ENCODE results near the gene NCK1. TPM values are rescaled to one million over a fixed set of nuclear protein-coding genes. Genes with fewer than 3 reads are reported as not detected.
A peak's percentile ranks its signal among the peaks of the same experiment; 100 is the strongest.

NCK1 gene
- total RNA-seq, 2 experiments from 2014 or later, result 30.4 to 31.9 TPM

DNA sequence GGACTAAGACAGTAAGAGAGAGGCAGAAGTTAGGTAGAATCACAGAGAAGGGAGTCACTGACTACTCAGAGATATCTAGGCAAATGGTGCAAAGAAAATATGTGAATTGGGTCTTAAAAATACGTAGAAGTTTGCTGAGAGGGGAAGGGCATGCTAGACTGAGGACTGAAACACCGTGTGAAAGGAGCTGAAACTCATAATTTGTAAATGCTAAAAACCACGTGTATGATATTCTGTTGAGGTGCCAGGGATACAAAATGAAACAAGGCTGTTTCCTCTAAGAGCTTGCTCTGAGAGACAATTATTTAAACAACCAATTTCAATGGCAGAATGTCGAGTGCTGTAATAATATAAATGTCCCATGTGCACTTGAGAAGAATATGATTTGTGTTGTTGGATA lies 47.2 kb downstream of the NCK1 start:
- H3K9me3 Mint-ChIP-seq (ENCODE audit: low read depth), result peaks cover 8% of the 10 kb centered on the region
- H3K27me3 Mint-ChIP-seq, result no peaks in the 10 kb centered on the region
- CTCF ChIA-PET, result interaction anchor here (0.6 to 0.9 kb wide), 2 partner anchors 10 to 207 kb away, joined by 3 read pairs; no protein-coding TSS in a partner anchor
- peaks cover 70% of the 10 kb centered on the region for H3K4me1 Mint-ChIP-seq
- DNase-seq (no peak), ATAC-seq (peak; percentile 26)
- intact Hi-C loops (cut with DNase I, micrococcal nuclease), result no loop called here
- POLR2A ChIA-PET, result no interaction called here
- peaks cover 41% of the 10 kb centered on the region for H3K36me3 Mint-ChIP-seq (ENCODE audit: low read depth)
- H3K4me3 Mint-ChIP-seq, result no peak overlapping the region
- peak overlapping the region; percentile 32 for H3K27ac Mint-ChIP-seq

DNA sequence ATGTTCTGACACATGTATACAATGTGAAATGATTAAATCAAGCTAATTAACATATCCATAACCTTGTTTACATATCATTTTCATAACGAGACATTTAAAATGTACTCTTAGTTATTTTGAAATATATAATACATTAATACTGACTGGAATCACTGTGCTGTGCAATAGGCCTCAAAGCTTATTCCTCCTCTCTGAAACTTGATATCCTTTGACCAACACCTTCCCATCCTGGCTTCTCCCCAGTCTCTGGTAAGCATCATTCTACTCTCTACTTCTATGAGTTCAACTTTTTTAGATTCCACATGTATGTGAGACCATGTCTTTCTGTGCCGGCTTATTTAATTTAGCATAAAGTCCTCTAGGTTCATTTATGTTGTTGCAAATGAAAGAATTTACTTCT lies 48.7 kb downstream of the NCK1 start:
- Mint-ChIP-seq H3K4me3 (no peak overlapping the region), H3K27ac (no peak overlapping the region), H3K9me3 (ENCODE audit: low read depth) (peaks cover 6% of the 10 kb centered on the region), H3K27me3 (no peaks in the 10 kb centered on the region), H3K36me3 (ENCODE audit: low read depth) (peaks cover 31% of the 10 kb centered on the region), H3K4me1 (peaks cover 82% of the 10 kb centered on the region)
- no peak for ATAC-seq
- POLR2A ChIA-PET, result no interaction called here
- intact Hi-C loops (cut with DNase I, micrococcal nuclease), result no loop called here
- no peak for DNase-seq
- CTCF ChIA-PET, result interaction anchor here (0.9 to 1.0 kb wide), 2 partner anchors 14 to 106 kb away, joined by 3 to 4 read pairs; no protein-coding TSS in a partner anchor

DNA sequence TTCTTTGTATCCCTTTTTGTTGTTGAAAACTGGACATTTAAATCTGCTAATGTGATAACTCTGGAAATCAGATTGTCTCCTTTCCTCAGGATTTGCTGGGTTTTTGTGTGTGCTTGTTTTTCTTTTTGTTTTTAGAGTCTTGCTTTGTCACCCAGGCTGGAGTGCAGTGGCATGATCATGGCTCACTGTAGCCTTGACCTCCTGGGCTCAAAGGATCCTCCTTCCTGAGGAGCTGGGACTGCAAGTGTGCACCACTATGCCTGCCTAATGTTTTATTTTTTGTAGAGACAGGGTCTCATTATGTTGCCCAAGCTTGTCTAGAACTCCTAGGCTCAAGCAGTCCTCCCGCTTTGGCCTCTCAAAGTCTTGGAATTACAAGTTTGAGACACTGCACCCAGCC lies 51.2 kb downstream of the NCK1 start:
- intact Hi-C loops (cut with DNase I, micrococcal nuclease), result no loop called here
- POLR2A ChIA-PET, result no interaction called here
- DNase-seq, result no peak
- H3K27ac Mint-ChIP-seq, result no peak overlapping the region
- ATAC-seq, result no peak
- H3K9me3 Mint-ChIP-seq (ENCODE audit: low read depth), result peaks cover 6% of the 10 kb centered on the region
- H3K36me3 Mint-ChIP-seq (ENCODE audit: low read depth), result peaks cover 27% of the 10 kb centered on the region
- no peaks in the 10 kb centered on the region for H3K27me3 Mint-ChIP-seq
- CTCF ChIA-PET, result interaction anchor here (1.2 kb wide), 1 partner anchor 53 kb away, joined by 3 read pairs; no protein-coding TSS in a partner anchor
- peaks cover 83% of the 10 kb centered on the region for H3K4me1 Mint-ChIP-seq
- H3K4me3 Mint-ChIP-seq, result no peak overlapping the region

DNA sequence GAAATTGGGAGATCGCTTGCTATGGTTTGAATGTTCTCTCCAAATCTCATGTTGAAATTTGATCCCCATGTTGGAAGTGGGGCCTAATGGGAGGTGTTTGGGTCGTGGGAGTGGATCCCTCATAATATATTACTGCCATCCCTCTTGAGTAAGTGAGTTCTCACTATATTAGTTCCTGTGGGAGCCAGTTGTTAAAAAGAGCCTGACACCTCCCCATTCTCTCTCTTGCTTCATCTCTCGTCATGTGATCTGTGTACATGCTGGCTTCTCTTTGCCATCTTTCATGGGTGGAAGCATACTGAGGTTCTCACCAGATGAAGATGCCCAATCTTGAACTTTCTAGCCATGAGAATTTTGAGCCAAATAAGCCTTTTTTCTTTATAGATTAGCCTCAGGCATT lies 52.7 kb downstream of the NCK1 start:
- Mint-ChIP-seq H3K36me3 (ENCODE audit: low read depth) (peaks cover 27% of the 10 kb centered on the region), H3K9me3 (ENCODE audit: low read depth) (peaks cover 6% of the 10 kb centered on the region), H3K4me1 (peaks cover 81% of the 10 kb centered on the region), H3K4me3 (no peak overlapping the region), H3K27ac (no peak overlapping the region), H3K27me3 (no peaks in the 10 kb centered on the region)
- ChIA-PET CTCF (interaction anchor here (0.8 kb wide), 1 partner anchor 93 kb away, joined by 4 read pairs; no protein-coding TSS in a partner anchor), POLR2A (no interaction called here)
- intact Hi-C loops (cut with DNase I, micrococcal nuclease), result loop anchor here (5.0 kb wide), 1 partner anchor 52 kb away; the partner anchor contains the start of gene NCK1 (in 2 of the 2)
- DNase-seq (no peak), ATAC-seq (no peak)

DNA sequence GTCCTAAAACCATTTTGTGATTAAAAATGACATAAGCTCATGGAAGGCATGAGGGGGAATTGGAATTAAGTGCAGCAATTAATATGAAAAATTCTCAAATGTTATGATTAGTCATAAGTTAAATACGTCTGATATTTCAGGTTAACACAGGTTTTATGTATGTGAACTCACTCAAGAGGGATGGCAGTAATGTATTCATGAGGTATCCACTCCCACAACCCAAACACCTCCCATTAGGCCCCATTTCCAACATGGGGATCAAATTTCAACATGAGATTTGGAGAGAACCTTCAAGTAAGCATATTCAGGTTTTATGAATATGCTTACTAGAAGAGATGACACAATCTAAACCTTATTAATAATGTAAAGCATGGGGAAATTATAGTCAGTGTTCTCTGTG lies 54.2 kb downstream of the NCK1 start:
- Mint-ChIP-seq H3K36me3 (ENCODE audit: low read depth) (peaks cover 25% of the 10 kb centered on the region), H3K27ac (no peak overlapping the region), H3K9me3 (ENCODE audit: low read depth) (peaks cover 7% of the 10 kb centered on the region), H3K4me3 (no peak overlapping the region), H3K27me3 (no peaks in the 10 kb centered on the region), H3K4me1 (peaks cover 81% of the 10 kb centered on the region)
- DNase-seq, result no peak
- CTCF ChIA-PET, result no interaction called here
- no peak for ATAC-seq
- POLR2A ChIA-PET, result no interaction called here
- intact Hi-C loops (cut with DNase I, micrococcal nuclease), result loop anchor here (5.0 kb wide), 1 partner anchor 54 kb away; the partner anchor contains the start of gene NCK1 (in 2 of the 2)

DNA sequence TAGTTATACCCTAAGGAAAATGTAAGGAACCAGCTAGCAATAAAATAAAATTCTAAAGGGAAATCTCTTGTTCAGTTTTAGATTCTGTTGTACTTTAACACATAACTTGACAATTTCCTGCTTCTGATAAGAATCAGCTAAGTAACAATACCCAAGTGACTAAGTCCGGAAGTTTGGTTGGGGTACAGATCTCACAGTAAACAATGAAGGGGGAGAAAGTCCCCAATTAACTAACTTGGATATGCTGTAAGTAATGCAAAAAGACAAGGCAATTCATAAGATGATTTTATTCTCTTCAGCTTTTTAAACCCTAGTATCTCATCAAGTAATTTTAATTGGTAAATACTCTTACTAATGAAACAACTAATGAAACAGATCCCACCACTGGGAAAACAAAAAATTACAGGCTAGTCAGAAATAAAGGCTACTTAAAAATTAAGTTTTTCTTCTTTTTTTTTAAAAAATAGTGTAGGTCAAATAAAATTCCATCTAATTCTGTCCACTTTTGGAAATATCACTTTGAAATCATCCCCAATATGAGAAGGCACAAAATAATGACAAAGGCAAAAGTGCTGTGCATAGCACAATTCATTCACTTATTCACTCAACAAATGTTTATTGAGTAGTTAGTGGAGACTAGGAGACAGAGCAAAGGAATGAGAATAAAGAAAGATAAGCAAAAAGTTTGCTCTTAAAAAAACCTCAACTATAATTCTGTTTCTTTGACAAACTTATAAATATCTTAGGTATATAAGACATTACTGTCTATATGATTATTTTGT lies 58.0 kb downstream of the NCK1 start:
- Mint-ChIP-seq H3K4me1 (peaks cover 78% of the 10 kb centered on the region), H3K27me3 (no peaks in the 10 kb centered on the region), H3K27ac (peak overlapping the region; percentile 57), H3K36me3 (ENCODE audit: low read depth) (peaks cover 9% of the 10 kb centered on the region), H3K4me3 (no peak overlapping the region), H3K9me3 (ENCODE audit: low read depth) (peaks cover 5% of the 10 kb centered on the region)
- POLR2A ChIA-PET, result interaction anchor here (0.7 kb wide), 1 partner anchor 22 kb away, joined by 3 read pairs; no protein-coding TSS in a partner anchor
- ATAC-seq, result peak; percentile 83
- intact Hi-C loops (cut with DNase I, micrococcal nuclease), result loop anchor here (5.0 kb wide), 1 partner anchor 58 kb away; the partner anchor contains the start of gene NCK1 (in 2 of the 2)
- CTCF ChIA-PET, result interaction anchor here (0.6 to 1.0 kb wide), 4 partner anchors 10 to 193 kb away, joined by 3 read pairs; no protein-coding TSS in a partner anchor
- DNase-seq, result no peak

DNA sequence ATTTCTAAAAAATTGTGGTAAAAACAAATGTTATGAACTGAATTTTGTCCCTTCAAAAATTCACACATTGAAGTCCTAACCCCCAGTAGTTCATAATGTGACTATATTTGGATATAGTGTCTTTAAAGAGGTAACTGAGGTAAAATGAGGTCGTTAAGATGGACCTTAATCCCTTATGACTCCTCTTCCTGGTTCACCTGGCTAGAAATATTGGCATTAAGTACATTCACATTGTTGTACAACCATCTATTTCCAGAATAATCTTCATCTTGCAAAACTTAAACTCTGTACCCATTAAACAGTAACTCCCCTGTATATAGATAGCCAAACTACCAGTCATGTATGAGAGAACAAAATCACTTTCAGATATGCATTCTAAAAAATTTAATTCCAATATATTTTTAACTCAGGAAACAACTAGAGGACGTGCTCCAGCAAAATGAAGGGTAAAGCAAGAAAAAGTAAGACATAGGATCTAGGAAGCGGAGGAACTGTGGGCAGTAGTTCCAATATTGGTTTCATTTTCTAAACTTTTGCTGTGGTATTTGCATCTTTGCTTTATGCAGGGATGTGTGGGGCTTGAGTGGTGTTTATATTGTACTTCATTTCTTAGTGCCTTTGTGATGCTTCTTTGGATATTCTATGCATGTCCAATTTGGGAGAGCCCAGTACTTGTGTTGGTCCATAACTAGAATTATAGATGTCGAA lies 59.0 kb downstream of the NCK1 start:
- Mint-ChIP-seq H3K4me1 (peaks cover 75% of the 10 kb centered on the region), H3K27me3 (no peaks in the 10 kb centered on the region), H3K9me3 (ENCODE audit: low read depth) (peaks cover 5% of the 10 kb centered on the region), H3K4me3 (peak overlapping the region; percentile 32), H3K27ac (peak overlapping the region; percentile 56), H3K36me3 (ENCODE audit: low read depth) (peaks cover 9% of the 10 kb centered on the region)
- intact Hi-C loops (cut with DNase I, micrococcal nuclease), result no loop called here
- POLR2A ChIA-PET, result no interaction called here
- ATAC-seq (no peak), DNase-seq (no peak)
- CTCF ChIA-PET, result interaction anchor here (0.6 kb wide), 1 partner anchor 168 kb away, joined by 3 read pairs; no protein-coding TSS in a partner anchor

DNA sequence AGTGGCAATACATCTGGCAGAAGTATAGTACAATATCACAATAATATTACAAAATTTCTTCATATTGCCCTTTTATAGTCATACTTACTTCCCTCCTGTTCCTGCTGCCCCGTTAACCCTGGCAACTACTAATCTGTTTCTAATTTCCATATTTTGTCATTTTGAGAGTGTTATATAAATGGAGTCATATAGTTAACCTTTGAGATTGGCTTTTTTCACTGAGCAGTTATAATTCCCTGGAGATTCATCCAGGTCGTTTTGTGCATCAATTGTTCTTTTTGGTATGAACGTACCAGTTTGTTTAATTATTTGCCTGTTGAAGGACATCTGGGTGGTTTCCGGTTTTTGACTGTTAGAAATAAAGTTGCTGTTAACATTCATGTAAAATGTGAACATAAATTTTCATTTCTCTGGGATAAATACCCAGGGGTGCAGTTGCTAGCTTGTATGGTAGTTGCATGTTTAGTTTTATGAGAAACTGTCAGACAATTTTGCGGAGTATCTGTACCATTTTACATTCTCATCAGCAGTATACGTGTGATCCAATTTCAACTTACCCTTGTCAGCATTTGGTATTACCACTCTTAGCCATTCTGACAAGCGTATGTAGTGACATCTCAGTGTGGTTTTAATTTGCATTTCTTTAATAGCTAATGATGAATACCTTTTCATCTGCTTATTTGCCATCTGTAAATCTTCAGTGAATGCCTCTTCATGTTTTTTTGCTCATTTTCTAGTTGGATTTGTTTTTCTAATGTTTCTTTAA lies 63.6 kb downstream of the NCK1 start:
- intact Hi-C loops (cut with DNase I, micrococcal nuclease), result no loop called here
- Mint-ChIP-seq H3K27ac (no peak overlapping the region), H3K27me3 (no peaks in the 10 kb centered on the region), H3K9me3 (ENCODE audit: low read depth) (peaks cover 7% of the 10 kb centered on the region), H3K4me1 (peaks cover 60% of the 10 kb centered on the region), H3K36me3 (ENCODE audit: low read depth) (peaks cover 28% of the 10 kb centered on the region), H3K4me3 (no peak overlapping the region)
- ATAC-seq (no peak), DNase-seq (no peak)
- POLR2A ChIA-PET, result no interaction called here
- CTCF ChIA-PET, result interaction anchor here (0.6 to 1.0 kb wide), 2 partner anchors 68 to 486 kb away, joined by 3 to 4 read pairs; no protein-coding TSS in a partner anchor

DNA sequence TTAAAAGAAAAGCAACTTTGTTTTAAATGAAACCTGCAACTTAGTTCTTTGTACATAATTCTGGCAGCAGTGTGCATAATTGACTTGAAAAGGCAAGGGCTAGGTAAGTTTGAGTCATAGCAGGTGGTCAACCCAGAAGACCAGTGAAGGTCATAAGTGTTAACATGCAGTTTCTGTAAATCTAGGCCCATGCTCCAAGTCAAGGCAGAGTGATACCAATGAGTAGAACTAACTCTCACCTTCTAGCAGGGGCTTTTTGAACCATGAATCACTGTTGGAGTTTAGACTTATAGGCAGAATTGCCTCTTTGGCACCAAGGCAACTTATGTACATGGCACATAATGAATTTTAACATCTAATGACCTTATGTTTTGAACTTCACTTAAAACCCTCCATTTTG lies 66.2 kb downstream of the NCK1 start:
- H3K4me3 Mint-ChIP-seq, result no peak overlapping the region
- H3K9me3 Mint-ChIP-seq (ENCODE audit: low read depth), result peaks cover 1% of the 10 kb centered on the region
- intact Hi-C loops (cut with DNase I, micrococcal nuclease), result no loop called here
- peaks cover 28% of the 10 kb centered on the region for H3K36me3 Mint-ChIP-seq (ENCODE audit: low read depth)
- POLR2A ChIA-PET, result no interaction called here
- CTCF ChIA-PET, result interaction anchor here (0.6 to 1.4 kb wide), 2 partner anchors 10 to 756 kb away, joined by 4 read pairs; no protein-coding TSS in a partner anchor
- ATAC-seq (peak; percentile 60), DNase-seq (no peak)
- H3K27me3 Mint-ChIP-seq, result no peaks in the 10 kb centered on the region
- no peak overlapping the region for H3K27ac Mint-ChIP-seq
- peaks cover 60% of the 10 kb centered on the region for H3K4me1 Mint-ChIP-seq

DNA sequence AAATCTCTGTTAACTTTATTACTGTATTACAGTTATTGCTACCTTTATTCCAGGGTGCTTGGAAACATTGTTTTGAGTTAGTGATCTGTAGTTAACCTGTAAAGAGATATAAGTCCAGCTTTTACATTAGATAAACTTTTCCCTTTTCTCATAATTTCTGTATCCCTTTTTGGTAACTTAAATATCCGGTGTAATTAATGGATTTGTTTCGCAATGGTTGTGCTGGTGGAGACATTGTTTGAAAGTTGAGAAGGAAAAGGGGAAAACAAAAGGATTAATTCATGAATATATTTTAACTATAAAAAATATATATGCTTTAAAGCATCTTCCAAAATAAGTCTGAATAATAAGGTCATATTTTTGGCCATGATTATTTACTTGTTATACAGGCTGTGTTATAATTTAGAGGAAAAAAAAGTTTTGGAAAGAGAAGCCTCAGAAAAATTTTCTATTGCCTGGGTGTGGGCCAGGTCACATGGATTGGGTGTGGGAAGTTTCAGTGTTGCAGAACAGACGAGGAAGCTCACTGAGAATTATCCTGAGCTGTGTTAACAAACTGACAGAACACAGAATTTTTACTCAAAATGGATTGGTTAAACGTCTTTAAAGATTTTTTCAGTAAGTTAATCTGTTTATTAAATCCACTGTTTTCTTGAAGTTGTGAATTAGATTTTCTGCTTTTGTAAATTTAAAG lies 68.1 kb downstream of the NCK1 start:
- Mint-ChIP-seq H3K4me3 (no peak overlapping the region), H3K4me1 (peaks cover 58% of the 10 kb centered on the region), H3K36me3 (ENCODE audit: low read depth) (peaks cover 44% of the 10 kb centered on the region), H3K9me3 (ENCODE audit: low read depth) (peaks cover 1% of the 10 kb centered on the region), H3K27ac (no peak overlapping the region), H3K27me3 (no peaks in the 10 kb centered on the region)
- ATAC-seq, result no peak
- ChIA-PET POLR2A (no interaction called here), CTCF (interaction anchor here (0.5 kb wide), 1 partner anchor 10 kb away, joined by 3 read pairs; no protein-coding TSS in a partner anchor)
- intact Hi-C loops (cut with DNase I, micrococcal nuclease), result no loop called here
- no peak for DNase-seq

Measured in activated CD4-positive, alpha-beta T cell treated with anti-CD3 and anti-CD28 coated beads for 36 hours (primary cell).